IPS-18a (cell line): ENCODE results near the gene POLN.
"Not testable (repeated sequence)": the region's sequence is repeated elsewhere in the genome, so short reads cannot be mapped to it uniquely, and the experiment has no call there.

Source experiments
- H3K27ac ChIP-seq: one replicate; pipeline ENCODE4 v1.5.1; 2013; ENCODE audit warnings: low read length
- H3K27me3 ChIP-seq: one replicate; pipeline ENCODE4 v1.6.1; 2013; ENCODE audit warnings: mild to moderate bottlenecking, low read length; ENCODE audit not compliant: control insufficient read depth, insufficient read depth
- H3K36me3 ChIP-seq: one replicate; pipeline ENCODE4 v1.6.1; 2013; ENCODE audit warnings: low read depth, low read length; ENCODE audit not compliant: control insufficient read depth
- H3K4me1 ChIP-seq: one replicate; pipeline ENCODE4 v1.6.1; 2013; ENCODE audit warnings: low read depth, low read length; ENCODE audit not compliant: control insufficient read depth
- H3K4me3 ChIP-seq: one replicate; pipeline ENCODE4 v1.5.1; 2013; ENCODE audit warnings: low read length
- H3K9ac ChIP-seq: one replicate; pipeline ENCODE4 v1.6.1; 2013; ENCODE audit warnings: mild to moderate bottlenecking, low read length, moderate library complexity
- H3K9me3 ChIP-seq: one replicate; pipeline ENCODE4 v1.6.1; 2013; ENCODE audit warnings: low read depth, low read length; ENCODE audit not compliant: control insufficient read depth

Gene POLN

DNA sequence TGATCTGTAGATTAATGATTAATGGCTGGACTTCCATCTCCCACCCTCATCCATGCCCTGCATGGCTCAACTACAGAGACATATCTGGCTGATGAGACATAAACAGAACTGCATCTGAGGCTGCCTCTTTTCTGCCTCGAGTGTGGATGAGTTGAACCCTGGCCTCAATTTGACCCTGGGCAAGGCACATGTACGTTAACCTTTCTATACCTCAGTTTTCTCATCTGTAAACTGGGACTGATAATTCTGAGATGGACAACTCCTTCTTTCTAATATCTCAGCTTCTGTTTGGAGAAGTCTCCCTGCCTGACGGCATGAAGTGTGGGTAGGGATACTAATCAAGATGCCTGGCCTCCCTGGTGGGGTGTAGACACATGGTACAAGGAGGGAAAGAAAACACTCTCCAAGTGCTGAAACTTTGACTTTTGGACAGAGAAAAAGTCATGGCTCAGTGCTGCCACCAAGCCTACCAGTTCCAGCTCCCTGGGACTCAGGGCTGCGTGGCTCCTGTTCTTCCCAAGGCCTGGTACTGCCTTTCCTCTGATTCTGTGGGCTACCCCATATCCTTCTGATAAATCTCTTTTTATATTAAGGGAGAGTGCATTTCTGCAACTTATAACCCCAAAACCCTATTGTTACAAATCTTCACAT is 64.4 kb downstream of the POLN start:
- H3K36me3 ChIP-seq = no peaks in the 10 kb centered on the region
- no peaks in the 10 kb centered on the region for H3K27me3 ChIP-seq
- no peak overlapping the region for H3K9ac ChIP-seq

GRCh38 chr4:2175990-2176698 is 65.8 kb downstream of the POLN start:
- Histone ChIP-seq H3K36me3 (no peaks in the 10 kb centered on the region), H3K9ac (no peak overlapping the region), H3K9me3 (no peaks in the 10 kb centered on the region), H3K27me3 (no peaks in the 10 kb centered on the region), H3K4me3 (no peak overlapping the region), H3K4me1 (no peaks in the 10 kb centered on the region), H3K27ac (no peak overlapping the region)

More for the DNA sequence above, 64.4 kb downstream of the POLN start:
- Histone ChIP-seq H3K4me3 (no peak overlapping the region), H3K27ac (no peak overlapping the region), H3K4me1 (no peaks in the 10 kb centered on the region), H3K9me3 (no peaks in the 10 kb centered on the region)

DNA sequence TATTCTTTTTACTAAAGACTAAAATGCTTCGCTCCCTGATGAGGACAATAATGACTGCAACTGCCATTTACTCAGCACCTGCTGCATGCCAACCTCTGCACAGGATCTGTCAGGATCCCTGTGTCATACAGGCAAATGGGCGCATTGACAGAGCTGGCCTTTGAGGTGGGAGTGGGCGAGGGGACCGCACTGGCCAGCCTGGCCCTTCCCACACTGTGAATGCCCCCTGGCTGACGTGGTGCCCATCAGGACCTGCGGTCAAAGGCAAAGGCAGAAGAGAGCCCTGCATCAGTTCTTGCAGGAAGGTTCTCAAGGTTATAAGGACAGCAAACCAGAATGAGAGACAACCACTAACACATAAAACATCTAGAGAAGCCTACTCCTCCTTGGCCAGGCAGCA is 67.9 kb downstream of the POLN start:
- no peaks in the 10 kb centered on the region for H3K9me3 ChIP-seq
- no peaks in the 10 kb centered on the region for H3K27me3 ChIP-seq
- no peaks in the 10 kb centered on the region for H3K36me3 ChIP-seq
- H3K4me1 ChIP-seq = no peaks in the 10 kb centered on the region
- no peak overlapping the region for H3K27ac ChIP-seq
- H3K9ac ChIP-seq = no peak overlapping the region
- H3K4me3 ChIP-seq = no peak overlapping the region

GRCh38 chr4:2172627-2173231 is 69.2 kb downstream of the POLN start:
- Histone ChIP-seq H3K9ac (no peak overlapping the region), H3K4me1 (no peaks in the 10 kb centered on the region), H3K9me3 (no peaks in the 10 kb centered on the region), H3K27me3 (no peaks in the 10 kb centered on the region), H3K27ac (no peak overlapping the region), H3K36me3 (no peaks in the 10 kb centered on the region), H3K4me3 (no peak overlapping the region)

DNA sequence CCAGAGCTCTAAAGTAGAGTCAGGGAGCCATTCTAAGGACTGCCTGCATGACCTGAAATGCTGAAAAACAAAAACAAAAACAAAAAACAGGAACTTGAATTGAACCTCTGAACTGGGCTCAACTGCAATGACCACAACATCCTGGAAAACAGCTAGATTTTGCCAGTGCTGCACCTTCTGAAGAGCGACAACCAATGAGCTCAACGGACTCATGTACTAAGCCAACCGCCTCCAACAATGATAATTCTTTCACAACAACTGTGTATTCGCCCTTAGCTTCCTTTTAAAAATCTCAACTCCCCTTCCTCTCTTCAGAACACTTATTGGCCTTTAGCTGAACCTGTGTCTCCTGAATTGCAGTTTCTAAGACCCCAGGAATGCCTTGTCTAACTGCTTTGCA is 69.8 kb downstream of the POLN start:
- no peaks in the 10 kb centered on the region for H3K9me3 ChIP-seq
- no peak overlapping the region for H3K4me3 ChIP-seq
- no peaks in the 10 kb centered on the region for H3K4me1 ChIP-seq
- H3K27ac ChIP-seq = no peak overlapping the region
- no peaks in the 10 kb centered on the region for H3K36me3 ChIP-seq
- no peaks in the 10 kb centered on the region for H3K27me3 ChIP-seq
- no peak overlapping the region for H3K9ac ChIP-seq

GRCh38 chr4:2168469-2169319 is 73.2 kb downstream of the POLN start:
- Histone ChIP-seq H3K9ac (no peak overlapping the region), H3K4me1 (no peaks in the 10 kb centered on the region), H3K4me3 (no peak overlapping the region), H3K27me3 (no peaks in the 10 kb centered on the region), H3K9me3 (no peaks in the 10 kb centered on the region), H3K27ac (no peak overlapping the region), H3K36me3 (no peaks in the 10 kb centered on the region)

DNA sequence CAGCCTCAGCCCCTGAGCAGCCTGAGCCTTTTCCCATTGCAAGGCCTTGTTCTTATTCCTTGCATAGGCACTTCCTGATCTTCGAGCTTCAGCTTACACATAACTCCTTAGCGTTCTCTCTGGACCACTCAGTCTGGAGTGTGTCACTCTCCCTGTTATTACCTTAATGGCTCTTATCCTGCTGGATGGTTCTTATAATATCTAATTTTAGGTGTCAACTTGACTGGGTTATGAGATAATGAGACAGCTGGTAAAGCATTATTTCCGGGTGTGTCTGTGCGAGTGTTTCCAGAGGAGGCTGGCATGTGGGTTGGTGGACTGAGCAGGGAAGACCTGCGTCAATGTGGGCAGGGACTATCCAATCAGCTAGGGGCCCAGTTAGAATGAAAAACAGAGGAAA is 75.7 kb downstream of the POLN start:
- Histone ChIP-seq H3K4me3 (no peak overlapping the region), H3K27ac (no peak overlapping the region), H3K36me3 (no peaks in the 10 kb centered on the region), H3K4me1 (no peaks in the 10 kb centered on the region), H3K27me3 (no peaks in the 10 kb centered on the region), H3K9ac (no peak overlapping the region), H3K9me3 (no peaks in the 10 kb centered on the region)

DNA sequence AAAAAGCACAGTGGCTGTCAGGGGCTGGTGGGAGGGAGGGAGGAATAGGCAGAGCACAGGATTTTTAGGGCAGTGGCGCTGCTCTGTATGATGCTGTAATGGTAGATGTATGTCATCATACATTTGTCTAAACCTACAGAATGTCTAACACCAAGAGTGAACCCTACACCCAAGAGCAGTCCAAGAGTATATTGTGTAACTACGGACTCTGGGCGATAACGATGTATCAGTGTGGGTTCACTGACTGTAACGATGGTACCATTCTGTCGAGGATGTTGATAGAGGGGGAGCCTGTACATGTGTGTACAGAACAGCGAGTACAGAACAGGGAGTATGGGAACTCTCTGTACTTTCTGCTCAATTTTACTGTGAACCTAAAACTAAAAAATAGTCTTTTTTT is 76.5 kb downstream of the POLN start:
- Histone ChIP-seq H3K27ac (no peak overlapping the region), H3K4me1 (no peaks in the 10 kb centered on the region), H3K9me3 (no peaks in the 10 kb centered on the region), H3K9ac (no peak overlapping the region), H3K4me3 (no peak overlapping the region), H3K36me3 (no peaks in the 10 kb centered on the region), H3K27me3 (no peaks in the 10 kb centered on the region)

DNA sequence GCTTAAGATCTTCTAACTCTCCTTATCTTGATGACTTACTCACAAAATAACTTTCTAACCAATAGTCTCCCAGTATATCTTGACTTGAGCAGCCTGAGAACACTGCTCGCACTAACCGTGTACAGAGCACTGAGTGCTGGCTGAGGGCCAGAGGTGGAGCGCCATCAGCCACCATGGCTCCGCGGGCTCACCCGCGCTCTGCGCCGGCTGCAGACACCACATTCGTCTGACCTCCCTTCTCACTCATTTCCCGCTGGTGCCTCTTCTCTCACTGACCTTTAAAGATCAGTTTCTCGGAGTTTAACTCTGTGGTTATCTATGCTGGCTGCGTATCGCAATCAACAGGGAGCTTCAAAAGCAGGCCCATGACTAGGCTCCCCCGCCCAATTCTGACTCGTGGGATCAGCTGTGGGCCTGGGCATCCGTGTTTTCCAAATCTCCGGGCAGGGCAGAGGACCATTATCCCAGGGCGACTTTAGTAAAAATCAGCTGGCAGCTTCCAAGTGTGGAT is 78.6 kb downstream of the POLN start:
- Histone ChIP-seq H3K27ac (no peak overlapping the region), H3K9me3 (no peaks in the 10 kb centered on the region), H3K4me1 (no peaks in the 10 kb centered on the region), H3K36me3 (no peaks in the 10 kb centered on the region), H3K27me3 (no peaks in the 10 kb centered on the region), H3K9ac (no peak overlapping the region), H3K4me3 (no peak overlapping the region)

DNA sequence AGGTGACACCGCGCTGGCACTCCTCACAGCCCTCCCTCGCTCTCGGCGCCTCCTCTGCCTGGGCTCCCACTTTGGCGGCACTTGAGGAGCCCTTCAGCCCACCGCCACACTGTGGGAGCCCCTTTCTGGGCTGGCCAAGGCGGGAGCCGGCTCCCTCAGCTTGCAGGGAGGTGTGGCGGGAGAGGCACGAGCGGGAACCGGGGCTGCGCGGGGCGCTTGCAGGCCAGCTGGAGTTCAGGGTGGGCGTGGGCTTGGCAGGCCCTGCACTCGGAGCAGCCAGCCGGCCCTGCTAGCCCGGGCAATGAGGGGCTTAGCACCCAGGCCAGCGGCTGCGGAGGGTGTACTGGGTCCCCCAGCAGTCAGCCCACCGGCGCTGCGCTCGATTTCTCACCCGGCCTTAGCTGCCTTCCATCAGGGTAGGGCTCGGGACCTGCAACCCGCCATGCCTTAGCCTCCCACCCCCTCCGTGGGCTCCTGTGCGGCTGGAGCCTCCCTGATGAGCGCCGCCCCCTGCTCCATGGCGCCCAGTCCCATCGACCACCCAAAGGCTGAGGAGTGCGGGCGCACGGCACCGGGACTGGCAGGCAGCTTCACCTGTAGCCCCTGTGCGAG is 80.7 kb downstream of the POLN start:
- H3K36me3 ChIP-seq, H3K9me3 ChIP-seq, H3K4me3 ChIP-seq, H3K4me1 ChIP-seq, H3K27ac ChIP-seq, H3K9ac ChIP-seq, H3K27me3 ChIP-seq: not testable (repeated sequence)

DNA sequence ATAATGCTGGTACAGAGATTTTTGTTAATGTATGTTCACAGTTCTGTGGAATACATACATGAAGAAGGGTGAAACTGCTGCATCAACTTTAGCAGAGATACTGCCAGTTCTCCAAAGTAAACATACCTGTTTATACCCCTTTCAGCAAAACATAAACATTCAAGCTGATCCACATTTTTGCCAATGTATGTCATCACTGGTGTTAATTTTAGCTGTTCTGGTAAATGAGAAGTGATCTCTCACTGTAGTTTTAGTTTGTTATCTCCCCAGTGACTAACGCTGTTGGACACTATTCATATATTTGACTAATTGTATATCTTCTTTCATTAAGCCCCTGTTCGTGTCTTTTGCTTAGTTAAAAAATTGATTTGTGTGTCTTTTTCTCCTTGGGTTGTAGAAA is 82.0 kb downstream of the POLN start:
- H3K27ac ChIP-seq = no peak overlapping the region
- H3K4me1 ChIP-seq = no peaks in the 10 kb centered on the region
- H3K9ac ChIP-seq = no peak overlapping the region
- no peaks in the 10 kb centered on the region for H3K9me3 ChIP-seq
- H3K36me3 ChIP-seq = no peaks in the 10 kb centered on the region
- H3K27me3 ChIP-seq = no peaks in the 10 kb centered on the region
- no peak overlapping the region for H3K4me3 ChIP-seq
